Spleen (tissue), 7 donors: ENCODE measurements around the gene SPHK2.

Experiments
- CTCF ChIP-seq, 11 experiments: fragments of 200-600 bp in 7 of 11; fragments of 450-650 bp in 4 of 11; sonication (generic) in 4 of 11; IDR thresholded peaks in 8 of 11; conservative IDR thresholded peaks in 3 of 11; 1 replicate in 7 of 11; 2 replicates in 4 of 11; pipeline versions ENCODE4 v1.4.0 to v1.8.0; 2016 to 2021; ENCODE audit warnings: antibody characterized with exemption in 11 of 11, inconsistent platforms in 4 of 11, mild to moderate bottlenecking in 1 of 11
- POLR2AphosphoS5 ChIP-seq, 3 donors: sonication (generic); formaldehyde crosslinking; IDR thresholded peaks; one replicate each; pipeline ENCODE4 v1.5.1; 2017; ENCODE audit warnings: antibody characterized with exemption in 3 of 3
- donor health status: DM: no; HTN: no; CAD: no; lungs with moderate emphysema.
- donor health status: DM: no; HTN: no; CAD: no.
- donor health status: DM: no; HTN: no; CAD: no.

GRCh38 chr19:48611872-48612271 is 7.4 kb upstream of the SPHK2 start:
- TF ChIP-seq CTCF (IDR thresholded peaks at IDR 0.05 in 8 of 11, conservative IDR thresholded peaks at IDR 0.05 in 3 of 11) (no peak), POLR2AphosphoS5 (IDR thresholded peaks at IDR 0.05) (no peak)
